A673 (cell line): ENCODE data around the gene CCDC54. TPM values are rescaled to one million over a fixed set of nuclear protein-coding genes. Genes with fewer than 3 reads are reported as not detected.

Experiments
- BruUV-seq: library from RNA; stranded (reverse); fragments of 400-500 nt; replicated peaks from 2 replicates; lab custom pipeline; 2021; lab: Mats Ljungman, UMichigan
- CTCF ChIA-PET: fragments of 300-600 bp; sonication (Branson Sonifier 250); formaldehyde crosslinking; loops from one replicate; lab custom pipeline; 2022; ENCODE audit warnings: antibody characterized with exemption; lab: Charles Lee
- POLR2A ChIA-PET: fragments of 300-600 bp; sonication (Branson Sonifier 250); formaldehyde crosslinking; loops from one replicate; lab custom pipeline; 2022; ENCODE audit warnings: antibody characterized with exemption; ENCODE audit not compliant: low non-redundant PET; lab: Charles Lee
- DNase-seq: peaks from one replicate; pipeline ENCODE4 v3.0.0-alpha.2; 2015; ENCODE audit warnings: low spot score
- H3K27ac ChIP-seq: fragments of 200-600 bp; sonication (generic); 2 replicates; pipeline ENCODE4 v1.5.1; 2016; ENCODE audit warnings: mixed run types, low read depth, mild to moderate bottlenecking, mixed read lengths, antibody characterized with exemption, low read length; ENCODE audit not compliant: poor library complexity, severe bottlenecking
- H3K27me3 ChIP-seq: fragments of 200-600 bp; sonication (generic); replicated peaks from 2 replicates; pipeline ENCODE4 v1.6.1; 2017; ENCODE audit warnings: mixed run types, low read depth, mild to moderate bottlenecking, mixed read lengths, antibody characterized with exemption, low read length; ENCODE audit not compliant: insufficient read depth, poor library complexity
- H3K36me3 ChIP-seq: fragments of 200-600 bp; sonication (generic); 2 replicates; pipeline ENCODE4 v1.6.1; 2016; ENCODE audit warnings: mixed run types, mild to moderate bottlenecking, mixed read lengths, antibody characterized with exemption, low read length; ENCODE audit not compliant: insufficient read depth, poor library complexity, severe bottlenecking
- H3K4me1 ChIP-seq: fragments of 200-600 bp; sonication (generic); 2 replicates; pipeline ENCODE4 v1.6.1; 2017; ENCODE audit warnings: mixed run types, mild to moderate bottlenecking, mixed read lengths, antibody characterized with exemption, low read length; ENCODE audit not compliant: insufficient read depth, poor library complexity, severe bottlenecking
- H3K4me3 ChIP-seq: fragments of 200-600 bp; sonication (generic); 2 replicates; pipeline ENCODE4 v1.5.1; 2016; ENCODE audit warnings: low read depth, mixed run types, mild to moderate bottlenecking, mixed read lengths, low read length; ENCODE audit not compliant: poor library complexity, severe bottlenecking
- H3K9me3 ChIP-seq: fragments of 200-600 bp; sonication (generic); 2 replicates; pipeline ENCODE4 v1.6.1; 2016; ENCODE audit warnings: mixed run types, low read depth, mild to moderate bottlenecking, mixed read lengths, antibody characterized with exemption, low read length; ENCODE audit not compliant: poor library complexity, severe bottlenecking
- EZH2 ChIP-seq: fragments of 200-600 bp; sonication (generic); IDR thresholded peaks from 2 replicates; pipeline ENCODE4 v1.6.1; 2017; ENCODE audit warnings: borderline replicate concordance, low read depth, mild to moderate bottlenecking, mixed read lengths, antibody characterized with exemption, low read length; ENCODE audit not compliant: poor library complexity, severe bottlenecking
- intact Hi-C: fragments of 100-400 bp; cut with micrococcal nuclease; formaldehyde crosslinking; loops from one replicate; pipeline ENCODE4 v1.10.0; 2022; ENCODE audit not compliant: unreplicated experiment
- total RNA-seq: library from RNA; stranded (reverse); gene quantifications from 2 replicates; pipeline ENCODE4 v1.2.3, GENCODE V29; 2021
- TF ChIP-seq, protein P1 (sequence below): fragments of 300-800, 200-600 bp; sonication (generic); conservative IDR thresholded peaks from 2 replicates; pipeline ENCODE4 v1.5.1; 2017; ENCODE audit warnings: low read depth, mild to moderate bottlenecking, antibody characterized with exemption, low read length, moderate library complexity, mixed read lengths

The CCDC54 gene
- total RNA-seq, 1 experiment from 2014 or later: not detected

DNA sequence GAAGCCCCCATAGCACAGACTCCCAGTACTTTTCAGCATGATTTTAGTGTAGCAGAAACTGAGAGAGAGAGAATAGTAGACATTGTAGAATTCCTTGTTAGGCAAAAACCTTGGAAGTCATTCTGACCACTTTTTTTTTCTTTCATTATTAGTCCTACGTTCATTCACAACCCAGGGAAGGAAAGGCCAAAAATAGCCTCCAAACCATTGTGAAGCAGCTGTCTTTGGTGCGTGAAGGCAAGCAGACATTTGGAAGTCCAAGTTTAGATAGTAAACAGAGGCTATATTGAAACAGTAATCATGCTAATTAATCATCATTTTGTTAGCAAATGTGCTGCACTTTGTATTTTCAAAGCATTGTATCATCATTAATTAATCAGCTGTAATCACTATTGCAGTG lies 34.5 kb downstream of the CCDC54 start:
- H3K27me3 ChIP-seq: no peaks in the 10 kb centered on the region
- H3K4me1 ChIP-seq: no peaks in the 10 kb centered on the region
- TF ChIP-seq EZH2: no peak
- TF ChIP-seq, protein P1, sequence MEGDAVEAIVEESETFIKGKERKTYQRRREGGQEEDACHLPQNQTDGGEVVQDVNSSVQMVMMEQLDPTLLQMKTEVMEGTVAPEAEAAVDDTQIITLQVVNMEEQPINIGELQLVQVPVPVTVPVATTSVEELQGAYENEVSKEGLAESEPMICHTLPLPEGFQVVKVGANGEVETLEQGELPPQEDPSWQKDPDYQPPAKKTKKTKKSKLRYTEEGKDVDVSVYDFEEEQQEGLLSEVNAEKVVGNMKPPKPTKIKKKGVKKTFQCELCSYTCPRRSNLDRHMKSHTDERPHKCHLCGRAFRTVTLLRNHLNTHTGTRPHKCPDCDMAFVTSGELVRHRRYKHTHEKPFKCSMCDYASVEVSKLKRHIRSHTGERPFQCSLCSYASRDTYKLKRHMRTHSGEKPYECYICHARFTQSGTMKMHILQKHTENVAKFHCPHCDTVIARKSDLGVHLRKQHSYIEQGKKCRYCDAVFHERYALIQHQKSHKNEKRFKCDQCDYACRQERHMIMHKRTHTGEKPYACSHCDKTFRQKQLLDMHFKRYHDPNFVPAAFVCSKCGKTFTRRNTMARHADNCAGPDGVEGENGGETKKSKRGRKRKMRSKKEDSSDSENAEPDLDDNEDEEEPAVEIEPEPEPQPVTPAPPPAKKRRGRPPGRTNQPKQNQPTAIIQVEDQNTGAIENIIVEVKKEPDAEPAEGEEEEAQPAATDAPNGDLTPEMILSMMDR: no peak
- ChIA-PET POLR2A (no interaction called here), CTCF (interaction anchor here (0.8 kb wide), 1 partner anchor 9 kb away, joined by 3 read pairs; no protein-coding TSS in a partner anchor)
- intact Hi-C loops: no loop called here
- no peak for DNase-seq
- no peak overlapping the region for H3K27ac ChIP-seq
- H3K36me3 ChIP-seq: no peaks in the 10 kb centered on the region
- no peak overlapping the region for H3K4me3 ChIP-seq
- peaks cover 10% of the 10 kb centered on the region for H3K9me3 ChIP-seq
- no TSS peak for BruUV-seq

DNA sequence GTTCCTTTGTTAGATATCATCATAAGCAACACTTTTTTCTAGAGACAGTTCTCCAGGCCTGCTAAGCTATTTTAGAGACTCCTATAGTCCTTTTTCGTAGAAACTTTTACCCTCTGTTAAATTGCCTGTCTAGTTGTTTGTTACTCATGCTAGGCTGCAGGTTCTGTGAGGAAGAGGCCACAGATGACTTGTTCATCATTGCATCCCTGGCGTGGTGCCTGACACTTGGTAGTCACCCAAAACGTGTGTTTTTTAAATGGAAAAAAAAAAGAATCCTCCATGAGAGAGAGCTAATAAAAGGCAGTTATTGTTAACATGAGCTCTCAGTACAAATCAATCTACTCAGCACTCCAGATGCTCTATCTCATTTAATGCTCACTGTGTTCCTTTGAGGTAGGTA lies 35.1 kb downstream of the CCDC54 start:
- no peaks in the 10 kb centered on the region for H3K4me1 ChIP-seq
- peaks cover 10% of the 10 kb centered on the region for H3K9me3 ChIP-seq
- ChIA-PET POLR2A (no interaction called here), CTCF (interaction anchor here (0.8 kb wide), 1 partner anchor 9 kb away, joined by 3 read pairs; no protein-coding TSS in a partner anchor)
- no peak for DNase-seq
- intact Hi-C loops: no loop called here
- no peaks in the 10 kb centered on the region for H3K27me3 ChIP-seq
- H3K4me3 ChIP-seq: no peak overlapping the region
- no peak overlapping the region for H3K27ac ChIP-seq
- no peak for TF ChIP-seq EZH2
- TF ChIP-seq, protein P1: no peak
- BruUV-seq: no TSS peak
- H3K36me3 ChIP-seq: no peaks in the 10 kb centered on the region

DNA sequence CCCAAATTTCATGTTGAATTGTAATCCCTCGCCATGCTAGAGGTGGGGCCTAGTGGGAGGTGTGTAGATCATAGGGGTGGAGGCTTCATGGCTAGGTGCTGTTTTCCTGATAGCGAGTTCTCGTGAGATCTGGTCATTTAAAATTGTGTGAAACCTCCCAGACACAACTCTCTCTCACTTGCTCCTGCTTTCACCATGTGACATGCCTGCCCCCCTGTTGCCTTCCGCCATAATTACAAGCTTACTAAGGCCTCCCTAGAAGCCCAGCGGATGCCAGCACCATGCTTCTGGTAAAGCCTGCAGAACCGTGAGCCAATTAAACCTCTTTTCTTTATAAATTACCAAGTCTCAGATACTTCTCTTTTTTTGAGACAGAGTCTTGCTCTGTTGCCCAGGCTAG lies 36.0 kb downstream of the CCDC54 start:
- DNase-seq: no peak
- intact Hi-C loops: no loop called here
- no peaks in the 10 kb centered on the region for H3K4me1 ChIP-seq
- H3K27me3 ChIP-seq: no peaks in the 10 kb centered on the region
- peaks cover 10% of the 10 kb centered on the region for H3K9me3 ChIP-seq
- CTCF ChIA-PET: no interaction called here
- H3K27ac ChIP-seq: no peak overlapping the region
- BruUV-seq: no TSS peak
- no peak overlapping the region for H3K4me3 ChIP-seq
- no peaks in the 10 kb centered on the region for H3K36me3 ChIP-seq
- TF ChIP-seq, protein P1: no peak
- TF ChIP-seq EZH2: no peak
- POLR2A ChIA-PET: no interaction called here
